GM18505 (cell line): ENCODE data around the gene ADCYAP1R1.

Source experiments
- ATAC-seq: cut with Tn5 transposase; IDR thresholded peaks from one replicate; pipeline ENCODE4 v1.9.1; 2021; ENCODE audit not compliant: unreplicated experiment
- POLR2A ChIP-seq: IDR thresholded peaks from 4 replicates; pipeline ENCODE4 v1.6.1; 2011; ENCODE audit warnings: borderline replicate concordance; ENCODE audit not compliant: insufficient read depth, insufficient read length; ENCODE audit errors: extremely low read depth

The ADCYAP1R1 gene

GRCh38 chr7:31104361-31105255 lies 52.5 kb downstream of the ADCYAP1R1 start:
- ATAC-seq, result no peak

GRCh38 chr7:31105256-31105950 lies 53.3 kb downstream of the ADCYAP1R1 start:
- ATAC-seq, result no peak
- no peak for TF ChIP-seq POLR2A

More at GRCh38 chr7:31104361-31105255, 52.5 kb downstream of the ADCYAP1R1 start:
- no peak for TF ChIP-seq POLR2A

GRCh38 chr7:31106303-31107105 lies 54.4 kb downstream of the ADCYAP1R1 start:
- TF ChIP-seq POLR2A, result no peak

GRCh38 chr7:31107106-31108090 lies 55.3 kb downstream of the ADCYAP1R1 start:
- TF ChIP-seq POLR2A, result no peak
- ATAC-seq, result no peak

More at GRCh38 chr7:31106303-31107105, 54.4 kb downstream of the ADCYAP1R1 start:
- no peak for ATAC-seq

GRCh38 chr7:31108097-31108657 lies 56.1 kb downstream of the ADCYAP1R1 start:
- no peak for TF ChIP-seq POLR2A
- ATAC-seq, result no peak

- TF ChIP-seq POLR2A, result no peak
- no peak for ATAC-seq
These were observed 57.6 kb downstream of the ADCYAP1R1 start for GRCh38 chr7:31109751-31110150.

GRCh38 chr7:31110331-31111108 lies 58.4 kb downstream of the ADCYAP1R1 start:
- no peak for TF ChIP-seq POLR2A
- ATAC-seq, result no peak

- TF ChIP-seq POLR2A, result no peak
- ATAC-seq, result no peak
These were observed 59.0 kb downstream of the ADCYAP1R1 start for GRCh38 chr7:31111109-31111451.

GRCh38 chr7:31113660-31114059 lies 61.6 kb downstream of the ADCYAP1R1 start:
- ATAC-seq, result no peak
- no peak for TF ChIP-seq POLR2A

GRCh38 chr7:31114593-31115343 lies 62.7 kb downstream of the ADCYAP1R1 start:
- TF ChIP-seq POLR2A, result no peak

GRCh38 chr7:31116615-31117014 lies 64.5 kb downstream of the ADCYAP1R1 start:
- no peak for ATAC-seq
- TF ChIP-seq POLR2A, result no peak

More at GRCh38 chr7:31114593-31115343, 62.7 kb downstream of the ADCYAP1R1 start:
- ATAC-seq, result no peak
